ENCODE data around the gene CASZ1.

DNA sequence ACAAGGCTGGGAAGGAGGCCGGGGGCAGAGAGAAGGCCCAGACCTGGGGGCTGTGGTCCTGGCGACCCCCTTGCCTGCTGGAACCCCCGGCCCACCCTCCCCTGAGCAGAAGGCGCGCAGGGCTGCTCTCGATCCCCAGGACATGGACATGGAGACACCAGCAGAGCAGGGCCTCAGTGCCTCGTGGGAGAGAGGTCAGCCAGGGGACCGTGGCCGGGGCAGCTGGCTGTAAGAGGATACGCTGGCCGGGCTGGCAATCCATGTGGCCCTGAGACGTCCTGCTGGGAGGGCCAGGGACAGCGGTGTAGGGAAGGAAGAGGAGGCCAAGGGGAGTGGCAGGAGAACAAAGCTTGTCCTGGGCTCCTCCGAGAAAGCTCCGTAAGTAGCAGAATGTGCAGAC, 132.2 kb downstream of the CASZ1 start:
- no peak for TF ChIP-seq CEBPB (IDR thresholded peaks at IDR 0.05; ENCODE audit: borderline replicate concordance in 1 of 2, low read depth in 2 of 2, low read length in 2 of 2)
- no peak for TF ChIP-seq YBX1 (IDR thresholded peaks at IDR 0.05)
- TF ChIP-seq BHLHE40 (IDR thresholded peaks at IDR 0.05; ENCODE audit: borderline replicate concordance in 1 of 2, low read depth in 2 of 2, low read length in 1 of 2): no peak
- no peak for TF ChIP-seq E2F4 (IDR thresholded peaks at IDR 0.05; ENCODE audit: low read depth, low read length)
- no peak for TF ChIP-seq BCLAF1 (IDR thresholded peaks at IDR 0.05)
- TF ChIP-seq POLR2AphosphoS5 (IDR thresholded peaks at IDR 0.05; ENCODE audit: low read length): no peak
- TF ChIP-seq, protein P1, sequence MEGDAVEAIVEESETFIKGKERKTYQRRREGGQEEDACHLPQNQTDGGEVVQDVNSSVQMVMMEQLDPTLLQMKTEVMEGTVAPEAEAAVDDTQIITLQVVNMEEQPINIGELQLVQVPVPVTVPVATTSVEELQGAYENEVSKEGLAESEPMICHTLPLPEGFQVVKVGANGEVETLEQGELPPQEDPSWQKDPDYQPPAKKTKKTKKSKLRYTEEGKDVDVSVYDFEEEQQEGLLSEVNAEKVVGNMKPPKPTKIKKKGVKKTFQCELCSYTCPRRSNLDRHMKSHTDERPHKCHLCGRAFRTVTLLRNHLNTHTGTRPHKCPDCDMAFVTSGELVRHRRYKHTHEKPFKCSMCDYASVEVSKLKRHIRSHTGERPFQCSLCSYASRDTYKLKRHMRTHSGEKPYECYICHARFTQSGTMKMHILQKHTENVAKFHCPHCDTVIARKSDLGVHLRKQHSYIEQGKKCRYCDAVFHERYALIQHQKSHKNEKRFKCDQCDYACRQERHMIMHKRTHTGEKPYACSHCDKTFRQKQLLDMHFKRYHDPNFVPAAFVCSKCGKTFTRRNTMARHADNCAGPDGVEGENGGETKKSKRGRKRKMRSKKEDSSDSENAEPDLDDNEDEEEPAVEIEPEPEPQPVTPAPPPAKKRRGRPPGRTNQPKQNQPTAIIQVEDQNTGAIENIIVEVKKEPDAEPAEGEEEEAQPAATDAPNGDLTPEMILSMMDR (IDR thresholded peaks at IDR 0.05 in 2 of 3, conservative IDR thresholded peaks at IDR 0.05 in 1 of 3; ENCODE audit: control insufficient read depth in 2 of 3, extremely low read depth in 1 of 3, insufficient read depth in 1 of 3, low read depth in 3 of 3, low read length in 3 of 3): no peak
- TF ChIP-seq, protein P2, sequence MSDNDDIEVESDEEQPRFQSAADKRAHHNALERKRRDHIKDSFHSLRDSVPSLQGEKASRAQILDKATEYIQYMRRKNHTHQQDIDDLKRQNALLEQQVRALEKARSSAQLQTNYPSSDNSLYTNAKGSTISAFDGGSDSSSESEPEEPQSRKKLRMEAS (IDR thresholded peaks at IDR 0.05; ENCODE audit: low read depth, low read length): no peak
- no peak for TF ChIP-seq SIN3A (IDR thresholded peaks at IDR 0.05; ENCODE audit: low read depth, low read length)
- TF ChIP-seq NFIC (IDR thresholded peaks at IDR 0.05; ENCODE audit: low read depth, low read length): no peak
- TF ChIP-seq TAF1 (IDR thresholded peaks at IDR 0.05; ENCODE audit: borderline replicate concordance, low read depth, low read length): no peak
- TF ChIP-seq POLR2A (IDR thresholded peaks at IDR 0.05; ENCODE audit: low read depth, low read length): no peak
